ENCODE data around the gene HOXB4.

HOXB4 gene

DNA sequence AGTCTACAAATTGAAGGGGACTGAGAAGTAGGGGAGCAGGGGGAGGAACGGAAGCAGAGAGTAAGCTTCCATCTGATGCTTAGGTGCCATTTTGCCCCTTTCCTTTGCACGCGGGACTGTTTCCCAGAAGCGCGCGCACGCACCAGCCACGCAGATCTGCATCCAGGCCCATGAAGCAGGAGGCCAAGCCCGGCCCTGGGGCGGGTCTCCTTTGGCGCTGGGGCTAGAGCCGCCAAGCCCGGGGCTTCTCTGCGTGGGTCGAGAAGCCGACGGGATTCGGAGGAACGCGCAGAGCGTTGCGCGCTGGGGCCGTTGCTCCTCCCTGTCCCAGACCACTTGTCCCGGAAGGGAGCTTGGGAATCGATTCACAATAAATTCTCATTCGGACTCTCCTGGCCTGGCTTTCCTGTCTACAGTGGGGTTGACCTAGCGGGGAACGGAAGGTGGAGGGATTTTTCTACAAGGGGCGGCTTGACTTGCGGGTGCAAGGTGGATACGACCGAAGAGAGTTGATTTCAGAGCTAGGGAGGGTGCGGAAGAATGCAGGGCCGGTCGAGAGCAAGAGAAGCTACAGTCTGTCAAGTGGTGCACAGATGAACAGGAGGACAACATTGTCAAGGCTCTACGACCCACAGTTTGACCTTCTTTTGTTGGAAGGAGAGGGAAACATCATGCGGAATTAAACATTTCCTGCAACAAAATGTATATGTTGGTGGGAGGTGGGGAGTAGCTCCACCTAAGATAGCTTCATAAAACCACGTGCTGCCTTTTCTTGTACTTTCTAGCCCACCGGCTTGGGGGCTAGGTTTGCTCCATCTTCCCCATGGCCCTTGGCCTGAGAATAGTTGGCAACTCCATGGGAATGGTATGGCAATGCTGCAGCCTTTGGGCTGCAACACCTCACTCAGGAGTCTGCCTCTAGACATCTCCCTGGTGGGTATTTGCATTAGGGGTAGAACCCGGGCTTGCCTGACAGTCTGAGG lies 43.6 kb upstream of the HOXB4 start:
- DNase-seq (ENCODE audit: insufficient read length, low spot score) (no peak), FAIRE-seq (no peak)
- TF ChIP-seq SPI1 (IDR thresholded peaks at IDR 0.05; ENCODE audit: low read depth, low read length) (no peak), POU2F2 (IDR thresholded peaks at IDR 0.05; ENCODE audit: low read depth, low read length) (no peak), POLR2AphosphoS5 (IDR thresholded peaks at IDR 0.05; ENCODE audit: low read depth, low read length) (no peak), POLR2A (IDR thresholded peaks at IDR 0.05; ENCODE audit: low read depth, low read length) (no peak), TAF1 (IDR thresholded peaks at IDR 0.05; ENCODE audit: low read depth, low read length) (no peak), PAX5 (IDR thresholded peaks at IDR 0.05; ENCODE audit: insufficient read depth, low read length, severe bottlenecking) (no peak)

DNA sequence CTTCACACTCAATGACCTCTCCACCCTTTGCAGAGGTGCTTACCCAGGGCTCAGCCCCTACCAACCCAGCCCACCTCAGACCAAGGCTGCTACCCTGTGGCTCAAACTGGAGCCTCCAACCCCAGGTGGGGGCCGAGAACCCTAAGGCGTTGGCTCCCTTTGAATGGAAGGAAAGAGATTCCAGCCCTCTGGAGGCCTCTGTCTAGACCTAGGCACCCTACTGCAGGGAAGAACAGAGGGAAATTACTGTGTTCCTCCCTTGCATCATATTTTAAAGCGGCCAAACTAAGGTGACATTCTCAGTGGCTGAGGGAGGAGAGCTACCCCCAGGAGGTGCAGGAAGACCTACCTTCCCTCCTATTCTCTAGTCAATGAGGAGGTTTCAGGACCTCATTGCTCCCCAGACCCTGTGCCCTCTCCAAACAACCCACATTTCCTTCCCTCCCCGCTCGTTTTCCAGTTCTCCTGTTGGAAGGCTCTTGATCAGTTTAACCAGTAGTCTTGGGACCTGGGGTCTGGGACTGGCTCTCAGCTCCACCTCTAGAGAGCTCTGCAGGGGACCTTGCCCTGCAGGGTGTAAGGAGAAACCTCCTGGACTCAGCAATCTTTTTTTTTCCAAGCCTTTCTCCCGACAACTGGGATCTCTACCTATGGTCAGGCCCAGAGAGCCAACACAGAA lies 42.5 kb upstream of the HOXB4 start:
- FAIRE-seq (no peak), DNase-seq (ENCODE audit: insufficient read length, low spot score) (no peak)

DNA sequence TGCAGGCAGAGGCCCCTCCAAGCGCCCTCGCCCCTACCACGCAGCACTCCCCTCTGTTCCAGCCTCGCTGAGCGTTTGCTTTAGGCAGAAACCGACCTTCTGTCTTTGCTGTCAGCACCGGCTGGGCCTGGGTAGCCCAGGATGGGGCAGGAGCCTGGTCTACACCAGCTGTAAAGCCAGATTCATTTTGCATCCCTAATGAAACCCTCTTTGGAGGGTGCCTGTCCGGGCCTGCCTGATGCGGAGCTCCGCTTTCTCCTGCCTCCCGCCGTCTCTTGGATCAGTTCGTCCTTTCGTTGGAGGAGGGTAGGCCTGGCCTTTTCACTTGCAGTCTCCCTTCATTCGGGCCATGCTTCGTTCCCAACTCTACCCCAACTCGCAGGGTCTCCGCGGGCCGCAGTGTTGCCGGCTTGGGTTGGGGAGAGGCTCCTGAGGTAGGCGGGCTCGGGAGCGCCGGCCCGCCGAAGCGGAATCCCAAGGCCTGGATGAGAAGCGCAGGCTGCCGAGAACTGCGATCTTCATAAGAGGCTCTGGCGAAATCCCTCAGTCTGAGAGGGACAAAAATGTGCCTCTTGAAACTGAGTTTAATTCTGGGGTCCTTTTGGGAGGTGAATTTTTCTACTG lies 41.8 kb upstream of the HOXB4 start:
- no peak for FAIRE-seq
- TF ChIP-seq POLR2A (IDR thresholded peaks at IDR 0.05; ENCODE audit: low read depth, low read length) (no peak), TAF1 (IDR thresholded peaks at IDR 0.05; ENCODE audit: low read depth, low read length) (no peak), PAX5 (IDR thresholded peaks at IDR 0.05; ENCODE audit: insufficient read depth, low read length, severe bottlenecking) (no peak), SPI1 (IDR thresholded peaks at IDR 0.05; ENCODE audit: low read depth, low read length) (no peak), POLR2AphosphoS5 (IDR thresholded peaks at IDR 0.05; ENCODE audit: low read depth, low read length) (no peak), POU2F2 (IDR thresholded peaks at IDR 0.05; ENCODE audit: low read depth, low read length) (no peak)

More for the DNA sequence above, 42.5 kb upstream of the HOXB4 start:
- TF ChIP-seq PAX5 (IDR thresholded peaks at IDR 0.05; ENCODE audit: insufficient read depth, low read length, severe bottlenecking), result no peak
- TF ChIP-seq POLR2A (IDR thresholded peaks at IDR 0.05; ENCODE audit: low read depth, low read length), result no peak
- no peak for TF ChIP-seq SPI1 (IDR thresholded peaks at IDR 0.05; ENCODE audit: low read depth, low read length)
- no peak for TF ChIP-seq TAF1 (IDR thresholded peaks at IDR 0.05; ENCODE audit: low read depth, low read length)
- TF ChIP-seq POU2F2 (IDR thresholded peaks at IDR 0.05; ENCODE audit: low read depth, low read length), result no peak
- TF ChIP-seq POLR2AphosphoS5 (IDR thresholded peaks at IDR 0.05; ENCODE audit: low read depth, low read length), result no peak

DNA sequence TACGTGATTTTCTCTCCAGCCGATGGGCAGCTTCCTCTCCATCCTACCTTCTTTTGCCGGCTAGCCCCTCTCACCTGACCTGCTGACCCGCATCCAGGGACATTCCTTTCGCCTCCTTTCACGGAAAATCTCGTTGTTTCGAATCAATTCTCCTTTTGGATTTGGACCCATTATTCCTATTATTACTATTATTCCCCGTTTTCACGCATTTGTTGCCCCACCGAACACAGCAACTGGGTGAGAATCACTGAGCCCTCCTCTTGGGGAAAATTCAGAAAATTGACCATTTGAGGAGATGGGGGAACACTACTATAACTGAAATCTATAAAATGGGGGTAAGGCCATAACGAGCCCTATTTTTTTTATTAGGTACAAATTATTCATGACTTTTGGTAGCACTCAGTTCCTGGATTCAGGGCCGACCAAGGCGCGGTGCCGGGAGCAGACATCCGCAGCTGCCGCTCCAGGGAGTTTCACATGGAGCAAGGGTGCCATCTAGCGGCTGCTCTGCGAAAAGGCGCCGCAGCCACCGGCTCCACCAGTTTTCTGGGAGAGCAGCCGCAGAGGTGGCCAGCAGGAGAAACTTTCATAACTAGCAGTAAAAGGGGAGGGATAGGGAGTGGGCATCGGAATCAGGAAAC lies 40.2 kb upstream of the HOXB4 start:
- TF ChIP-seq PAX5 (IDR thresholded peaks at IDR 0.05; ENCODE audit: insufficient read depth, low read length, severe bottlenecking) (no peak), POLR2AphosphoS5 (IDR thresholded peaks at IDR 0.05; ENCODE audit: low read depth, low read length) (no peak), TAF1 (IDR thresholded peaks at IDR 0.05; ENCODE audit: low read depth, low read length) (no peak), POLR2A (IDR thresholded peaks at IDR 0.05; ENCODE audit: low read depth, low read length) (no peak), SPI1 (IDR thresholded peaks at IDR 0.05; ENCODE audit: low read depth, low read length) (no peak), POU2F2 (IDR thresholded peaks at IDR 0.05; ENCODE audit: low read depth, low read length) (no peak)
- FAIRE-seq (peak; percentile 93), DNase-seq (ENCODE audit: insufficient read length, low spot score) (peak; percentile 91)

More for the DNA sequence above, 41.8 kb upstream of the HOXB4 start:
- no peak for DNase-seq (ENCODE audit: insufficient read length, low spot score)

DNA sequence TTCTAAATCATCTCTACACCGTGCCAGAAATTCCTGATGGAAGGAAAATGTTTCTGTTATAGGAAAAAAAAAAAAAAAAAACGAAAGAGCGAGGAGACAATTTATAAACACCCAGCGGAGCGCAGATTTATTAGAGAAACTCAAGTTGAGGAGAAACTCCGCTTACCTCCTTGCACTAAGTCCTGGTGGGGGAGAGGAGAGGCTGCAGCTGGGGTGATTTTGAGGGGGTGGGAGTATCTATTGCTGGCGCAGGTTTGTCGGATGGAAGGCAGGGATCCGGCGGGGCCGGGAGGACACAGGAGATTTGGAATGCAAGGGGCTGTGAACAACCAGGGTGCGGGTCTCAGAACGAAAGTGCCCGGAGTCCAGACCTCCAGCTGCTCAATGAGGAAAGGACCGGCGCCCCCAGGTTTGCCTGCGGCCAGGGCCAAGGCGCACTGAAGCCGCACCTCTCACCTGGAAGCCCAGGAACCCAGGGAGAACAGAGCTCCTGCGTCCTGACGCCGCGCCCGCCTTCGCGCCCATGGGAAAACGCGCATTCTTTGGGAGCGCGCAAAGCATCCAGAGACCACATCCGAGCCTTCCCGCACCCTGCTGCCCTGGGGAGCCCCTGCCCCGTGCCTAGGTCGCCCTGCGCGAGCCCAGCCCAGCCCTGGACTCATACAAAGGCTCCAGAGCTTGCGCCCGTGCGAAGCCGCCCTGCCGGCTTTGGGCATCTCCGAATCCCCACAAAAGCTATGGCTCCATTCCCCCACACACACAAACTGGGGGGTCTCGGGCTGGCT lies 39.5 kb upstream of the HOXB4 start:
- DNase-seq (ENCODE audit: insufficient read length, low spot score), result no peak
- FAIRE-seq, result no peak
- no peak for TF ChIP-seq PAX5 (IDR thresholded peaks at IDR 0.05; ENCODE audit: insufficient read depth, low read length, severe bottlenecking)
- no peak for TF ChIP-seq POLR2AphosphoS5 (IDR thresholded peaks at IDR 0.05; ENCODE audit: low read depth, low read length)
- TF ChIP-seq SPI1 (IDR thresholded peaks at IDR 0.05; ENCODE audit: low read depth, low read length), result no peak
- no peak for TF ChIP-seq POLR2A (IDR thresholded peaks at IDR 0.05; ENCODE audit: low read depth, low read length)

DNA sequence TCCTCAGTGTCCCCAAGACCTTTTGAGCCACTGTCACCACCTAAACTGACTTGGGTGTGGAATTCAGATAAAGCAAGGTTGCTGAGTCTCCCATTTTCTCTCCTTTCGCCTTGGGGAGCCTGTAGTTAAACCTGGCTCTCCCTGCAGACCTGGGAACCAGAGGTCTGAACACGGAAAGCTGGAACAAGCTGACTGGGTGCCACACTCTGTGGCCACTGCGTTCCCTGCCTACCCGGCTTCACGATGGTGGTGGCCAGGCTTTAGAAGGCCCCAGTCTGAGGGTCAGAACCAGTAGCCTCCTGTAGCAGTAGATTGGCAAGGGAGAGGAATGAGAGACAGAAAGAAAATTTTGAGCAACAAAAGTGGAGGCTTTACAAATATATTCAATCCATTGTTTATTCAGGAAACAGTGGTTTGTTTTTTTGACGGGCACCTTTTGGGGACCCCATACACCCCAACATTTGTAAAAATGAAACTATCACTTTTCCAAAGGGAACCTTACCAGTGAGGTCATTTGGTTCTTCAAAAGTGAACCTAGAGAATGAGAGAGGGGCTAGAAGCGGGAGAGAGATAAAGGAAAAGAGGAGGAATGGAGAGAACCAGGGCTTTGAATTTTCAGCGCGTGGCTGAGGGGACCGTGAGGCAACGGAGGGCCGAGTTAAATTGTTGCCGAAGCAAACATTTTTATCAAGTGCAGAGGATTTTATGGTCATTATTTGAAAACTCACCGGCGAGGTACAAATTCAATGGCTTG lies 38.7 kb upstream of the HOXB4 start:
- DNase-seq (ENCODE audit: insufficient read length, low spot score) (no peak), FAIRE-seq (no peak)
- TF ChIP-seq SPI1 (IDR thresholded peaks at IDR 0.05; ENCODE audit: low read depth, low read length), result no peak
- TF ChIP-seq POLR2A (IDR thresholded peaks at IDR 0.05; ENCODE audit: low read depth, low read length), result no peak
- TF ChIP-seq POU2F2 (IDR thresholded peaks at IDR 0.05; ENCODE audit: low read depth, low read length), result no peak
- TF ChIP-seq TAF1 (IDR thresholded peaks at IDR 0.05; ENCODE audit: low read depth, low read length), result no peak
- no peak for TF ChIP-seq POLR2AphosphoS5 (IDR thresholded peaks at IDR 0.05; ENCODE audit: low read depth, low read length)
- TF ChIP-seq PAX5 (IDR thresholded peaks at IDR 0.05; ENCODE audit: insufficient read depth, low read length, severe bottlenecking), result no peak

DNA sequence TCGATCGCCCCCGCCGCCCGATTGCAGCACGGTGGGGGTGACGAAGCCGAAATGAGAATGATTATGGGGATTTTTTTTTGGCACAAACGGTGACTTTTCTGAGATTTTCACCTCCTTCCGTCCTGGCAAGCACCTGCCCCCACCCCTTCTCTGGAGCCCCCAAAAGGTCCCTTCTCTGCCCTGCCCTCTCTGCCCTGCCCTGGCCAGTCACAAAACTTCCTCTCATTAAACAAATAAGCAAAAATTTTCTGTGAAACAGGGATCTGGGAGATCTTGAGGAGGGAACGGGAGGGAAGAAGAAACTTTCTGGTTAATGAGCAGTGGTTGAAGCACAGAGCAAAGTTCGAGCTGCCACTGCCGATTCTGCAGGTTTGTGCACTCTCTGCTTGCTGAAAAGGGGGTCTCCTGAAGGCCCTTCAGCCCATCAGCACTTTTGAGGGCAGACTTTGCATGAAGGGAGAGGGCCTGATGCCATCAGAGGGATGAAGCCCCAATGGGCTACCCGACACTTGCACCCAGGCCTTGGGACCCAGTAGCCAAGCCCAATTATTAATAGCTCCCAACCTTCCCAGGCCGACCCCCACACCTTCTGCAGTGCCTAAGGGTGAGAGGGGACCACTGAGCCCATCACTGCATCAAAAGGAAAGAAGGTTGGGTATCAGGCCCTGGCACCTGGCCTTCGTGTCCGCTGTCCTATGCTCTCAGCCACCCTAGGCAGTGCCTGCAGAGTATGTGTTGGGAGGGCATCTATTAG lies 38.0 kb upstream of the HOXB4 start:
- FAIRE-seq, result no peak
- DNase-seq (ENCODE audit: insufficient read length, low spot score), result no peak
- TF ChIP-seq SPI1 (IDR thresholded peaks at IDR 0.05; ENCODE audit: low read depth, low read length), result no peak
- TF ChIP-seq POLR2A (IDR thresholded peaks at IDR 0.05; ENCODE audit: low read depth, low read length), result no peak

Measured in GM12891 (cell line).